GM18498 (cell line): ENCODE results near the gene PAPPA.

Source experiments
- ATAC-seq: cut with Tn5 transposase; IDR thresholded peaks from one replicate; pipeline ENCODE4 v1.9.1; 2021; ENCODE audit warnings: mild to moderate bottlenecking, moderate library complexity; ENCODE audit not compliant: unreplicated experiment

Gene PAPPA

DNA sequence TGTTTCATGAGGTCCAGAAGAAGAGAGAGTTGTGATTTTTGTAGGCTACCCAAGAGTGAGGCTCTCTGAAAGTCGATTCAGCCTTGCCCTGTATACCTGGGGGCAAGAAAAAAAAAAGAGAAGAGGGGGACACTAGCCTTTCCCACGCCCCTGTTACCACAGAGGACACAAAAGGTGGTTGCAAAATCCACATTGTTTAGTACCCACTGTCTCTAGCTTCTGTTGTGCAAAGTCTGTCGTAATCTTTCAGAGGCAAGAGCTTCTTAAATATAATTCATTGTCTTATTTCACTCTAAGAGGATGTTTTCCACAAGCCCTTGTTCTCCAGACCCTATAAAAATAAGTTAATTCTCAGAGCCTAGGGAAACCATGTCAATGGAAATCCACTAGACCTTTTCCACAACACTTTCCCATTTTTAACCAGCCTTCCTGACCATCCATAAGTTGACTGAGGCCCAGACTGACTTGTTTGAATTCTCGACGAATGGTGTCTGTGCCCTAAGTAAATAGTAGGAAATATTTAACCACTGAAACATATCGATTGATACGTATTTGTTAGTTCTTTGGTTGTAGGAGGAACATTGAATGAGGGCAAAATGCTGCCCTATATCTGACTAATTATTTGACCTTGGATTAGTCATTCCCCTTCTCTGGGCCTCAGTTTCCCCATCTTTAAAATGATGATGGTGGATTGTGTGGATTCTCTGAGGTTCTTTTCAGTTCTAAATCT is 182.7 kb downstream of the PAPPA start:
- no peak for ATAC-seq

DNA sequence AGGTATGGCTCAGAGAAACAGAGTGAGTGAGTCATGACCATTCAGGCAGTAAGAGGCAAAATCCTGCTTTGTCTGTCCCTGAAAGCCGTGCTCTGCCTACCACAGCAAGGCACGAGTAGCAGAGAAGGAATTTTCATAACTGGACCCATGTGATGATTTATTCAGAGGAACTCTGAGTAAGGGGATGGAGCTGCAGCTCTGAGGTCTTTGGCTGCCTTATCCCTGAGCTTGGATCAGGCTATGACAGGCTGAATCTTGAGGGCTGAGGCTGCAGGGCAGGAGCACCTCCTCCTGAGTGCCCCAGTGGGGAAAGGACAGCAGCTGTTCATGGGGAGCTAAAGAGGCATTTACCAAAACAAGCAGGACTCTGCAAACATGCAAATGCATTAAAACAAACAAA is 183.4 kb downstream of the PAPPA start:
- no peak for ATAC-seq

DNA sequence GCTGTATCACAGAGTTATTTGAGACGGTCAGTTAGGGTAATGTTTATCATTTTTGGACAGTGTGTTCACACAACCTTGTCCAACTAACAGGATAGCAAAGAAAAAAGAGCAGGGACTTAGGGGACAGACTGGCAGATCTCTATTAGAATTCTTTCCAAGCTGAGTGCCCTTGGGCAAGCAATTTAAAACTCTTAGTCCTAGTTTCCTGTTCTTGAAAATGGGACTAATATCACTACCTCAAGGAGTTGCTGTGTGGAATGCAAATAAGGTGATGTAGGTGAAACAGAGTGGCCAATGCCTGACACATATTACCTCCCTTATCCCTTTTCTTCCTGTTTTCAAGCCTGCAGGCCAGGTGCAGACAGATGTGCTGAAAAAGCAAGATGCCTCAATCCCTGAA is 186.7 kb downstream of the PAPPA start:
- ATAC-seq = no peak

DNA sequence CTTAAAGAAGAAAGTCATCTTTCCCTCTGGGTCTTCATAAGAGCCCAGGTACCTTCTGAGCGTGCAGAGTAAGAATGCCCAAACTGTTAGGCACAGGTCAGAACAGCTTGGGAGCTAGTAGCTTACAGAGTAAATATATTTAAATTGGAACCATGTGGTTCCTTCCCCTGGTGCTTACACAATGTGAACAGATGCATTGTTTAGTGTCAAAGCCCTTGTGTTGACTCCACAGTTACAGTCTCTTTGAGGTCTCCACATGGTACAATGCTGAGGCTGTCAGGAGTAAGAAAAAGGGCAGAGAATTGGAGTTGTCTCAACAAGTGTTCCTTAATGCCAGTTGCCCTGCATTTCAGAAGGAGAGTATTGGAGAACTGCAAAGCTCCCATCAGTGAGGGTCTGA is 188.5 kb downstream of the PAPPA start:
- ATAC-seq = no peak

GRCh38 chr9:116342941-116343340 is 189.3 kb downstream of the PAPPA start:
- no peak for ATAC-seq

GRCh38 chr9:116344416-116344815 is 190.8 kb downstream of the PAPPA start:
- ATAC-seq = no peak

- no peak for ATAC-seq
These were observed 191.8 kb downstream of the PAPPA start for GRCh38 chr9:116345393-116345792.

- no peak for ATAC-seq
These were observed 192.2 kb downstream of the PAPPA start for GRCh38 chr9:116345817-116346216.

GRCh38 chr9:116349684-116350083 is 196.1 kb downstream of the PAPPA start:
- ATAC-seq = no peak

DNA sequence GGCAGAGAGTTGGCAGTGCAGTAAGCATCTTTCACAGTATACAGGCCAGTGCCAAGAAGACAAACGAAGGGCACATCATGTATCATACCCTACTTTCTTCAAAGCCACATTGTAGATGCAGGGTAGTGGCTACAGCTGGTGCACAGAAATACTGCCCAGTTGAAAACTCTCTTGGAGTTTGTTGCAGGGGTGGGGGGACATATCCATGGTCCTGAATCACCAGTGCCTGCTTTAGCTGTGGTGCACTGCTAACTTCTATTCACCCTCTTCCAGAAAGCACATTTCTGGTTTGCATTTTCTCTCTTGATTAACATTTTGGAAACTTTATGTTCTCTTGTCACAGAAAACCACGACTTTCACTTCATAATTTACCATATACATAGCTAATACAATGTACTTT is 196.6 kb downstream of the PAPPA start:
- no peak for ATAC-seq

- no peak for ATAC-seq
These were observed 199.4 kb downstream of the PAPPA start for GRCh38 chr9:116352958-116353357.

GRCh38 chr9:116355153-116355921 is 201.7 kb downstream of the PAPPA start:
- ATAC-seq = no peak

DNA sequence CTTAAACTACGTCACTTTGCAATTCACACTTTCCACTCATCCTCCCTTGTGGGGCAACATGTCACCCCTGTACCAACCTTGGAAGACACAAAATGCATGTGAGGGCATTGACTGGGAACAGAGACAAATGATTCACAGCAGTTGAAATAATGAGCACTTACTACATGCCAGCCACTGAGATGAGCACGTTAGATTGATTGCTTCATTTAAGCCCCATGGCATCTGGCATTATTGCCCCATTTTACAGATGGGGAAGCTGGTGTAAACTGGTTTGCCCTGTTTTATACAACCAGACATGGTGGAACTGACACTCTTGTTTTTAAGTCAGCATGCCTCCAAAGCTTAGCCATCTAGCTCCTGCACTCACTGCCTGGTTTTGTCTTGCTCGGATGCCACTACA is 204.7 kb downstream of the PAPPA start:
- no peak for ATAC-seq

DNA sequence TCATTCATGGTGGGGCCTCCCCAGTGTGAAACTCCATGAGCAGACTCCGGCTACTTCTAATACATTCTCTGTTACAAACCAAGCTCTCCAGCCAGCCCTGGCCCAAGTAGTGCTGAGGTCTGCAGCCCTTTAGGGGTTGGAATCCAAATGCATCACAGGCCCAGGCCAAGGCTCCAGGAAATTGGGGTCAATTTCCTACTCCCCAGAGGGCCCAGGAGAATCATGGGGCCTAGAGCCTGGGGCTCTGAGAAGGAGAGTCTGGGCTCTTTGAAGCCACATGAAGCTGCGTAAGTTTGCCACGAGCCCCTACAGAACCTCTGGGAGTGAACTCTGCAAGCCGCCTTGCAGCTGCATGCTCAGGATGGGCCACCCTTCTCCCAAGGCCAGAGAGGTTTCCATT is 206.4 kb downstream of the PAPPA start:
- ATAC-seq = no peak

DNA sequence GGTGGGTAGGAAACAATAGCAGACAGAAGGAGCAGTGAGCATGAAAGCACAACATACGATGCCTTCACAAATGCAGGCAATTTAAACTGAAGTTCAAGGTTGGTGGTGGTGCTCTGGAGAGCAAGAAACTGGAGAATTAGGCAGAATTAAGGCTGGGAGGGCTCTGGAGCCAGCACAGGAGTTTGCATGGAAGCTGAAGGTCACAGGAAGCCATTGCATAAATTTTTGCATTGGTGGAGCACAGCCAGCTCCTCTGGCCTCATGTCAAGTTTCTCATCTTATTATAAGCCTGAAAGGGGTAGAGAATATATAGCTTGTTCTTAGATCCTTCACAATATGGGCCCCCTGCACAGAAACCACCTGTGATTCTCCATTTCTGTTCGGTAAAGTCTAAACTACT is 207.4 kb downstream of the PAPPA start:
- ATAC-seq = no peak

- ATAC-seq = no peak
These were observed 208.0 kb downstream of the PAPPA start for GRCh38 chr9:116361547-116361946.

DNA sequence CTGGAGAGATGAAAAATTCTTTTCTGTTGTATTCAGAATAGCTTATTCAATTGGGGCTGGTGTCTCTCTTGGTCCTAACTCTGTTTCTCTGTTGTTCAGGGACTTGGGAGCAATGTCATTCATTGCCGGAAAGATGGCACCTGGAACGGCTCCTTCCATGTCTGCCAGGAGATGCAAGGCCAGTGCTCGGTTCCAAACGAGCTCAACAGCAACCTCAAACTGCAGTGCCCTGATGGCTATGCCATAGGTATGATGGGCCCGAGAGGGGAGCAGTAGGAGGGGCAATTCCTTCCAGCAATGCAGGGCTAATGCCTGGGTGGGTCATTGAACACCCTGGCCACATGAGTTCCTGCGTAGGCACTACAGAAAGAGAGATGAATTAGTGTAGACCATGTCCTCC is 208.9 kb downstream of the PAPPA start:
- ATAC-seq = no peak

GRCh38 chr9:116365056-116365471 is 211.5 kb downstream of the PAPPA start:
- ATAC-seq = no peak

DNA sequence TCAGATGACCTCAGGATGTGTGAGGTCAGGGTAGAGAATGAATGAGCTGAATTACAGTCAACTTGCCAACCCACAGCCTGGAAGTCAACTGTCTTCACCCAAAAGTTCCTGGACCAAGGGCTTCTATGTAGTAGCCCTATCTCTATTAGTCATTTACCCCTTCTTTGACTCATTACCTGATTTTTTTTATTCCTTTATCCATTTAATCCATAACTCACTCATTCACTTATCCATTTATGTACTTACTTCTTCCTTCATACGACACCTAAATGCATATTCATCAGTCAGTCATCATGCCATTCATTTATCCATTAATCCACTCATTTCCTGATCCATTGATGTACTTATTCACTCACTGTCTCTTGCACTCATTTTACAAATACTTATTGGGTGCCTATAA is 212.7 kb downstream of the PAPPA start:
- ATAC-seq = no peak

DNA sequence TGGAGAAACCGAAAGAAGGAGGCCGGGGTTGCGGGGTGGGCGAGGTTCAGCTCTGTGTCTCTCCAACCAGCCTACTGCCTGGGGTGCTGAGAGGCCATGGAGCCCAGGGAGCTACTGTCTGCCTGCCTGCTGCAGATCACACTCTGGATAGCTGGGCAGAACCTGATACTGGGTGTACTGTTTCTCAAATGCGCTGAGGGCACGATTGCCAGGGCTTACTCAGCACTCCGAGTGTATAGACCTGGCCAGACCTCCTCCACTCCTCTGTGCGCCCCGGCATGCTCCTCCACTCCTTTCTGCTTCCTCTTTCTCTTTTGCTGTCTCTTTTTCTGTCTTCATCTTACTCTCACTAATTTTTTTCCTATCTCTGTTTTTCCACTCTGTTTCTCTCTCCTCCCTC is 215.1 kb downstream of the PAPPA start:
- ATAC-seq = no peak

GRCh38 chr9:116369706-116370105 is 216.1 kb downstream of the PAPPA start:
- no peak for ATAC-seq

- ATAC-seq = no peak
These were observed 217.0 kb downstream of the PAPPA start for GRCh38 chr9:116370556-116370955.
